Astrocyte of the cerebellum (primary cell): ENCODE measurements around the gene ZSWIM3.

Source experiments
- DNase-seq: peaks from one replicate; pipeline ENCODE4 v3.0.0-alpha.2; 2011; ENCODE audit warnings: low read depth
- H3K4me3 ChIP-seq: 2 replicates; pipeline ENCODE4 v1.5.1; 2011; ENCODE audit warnings: mild to moderate bottlenecking, low read depth, low read length, moderate library complexity
- CTCF ChIP-seq: IDR thresholded peaks from 2 replicates; pipeline ENCODE4 v1.5.1; 2012; ENCODE audit warnings: low read length, low read depth, moderate library complexity, mild to moderate bottlenecking; ENCODE audit errors: missing control alignments
- in situ Hi-C: cut with HindIII; loops from 2 replicates; pipeline ENCODE4 v1.10.0; 2017; ENCODE audit warnings: low sequenced_read_pairs

The ZSWIM3 gene

GRCh38 chr20:45909817-45910669 lies 52.6 kb downstream of the ZSWIM3 start:
- TF ChIP-seq CTCF, result no peak
- in situ Hi-C loops, result no loop called here
- peak overlapping the region; percentile 18 for H3K4me3 ChIP-seq
- DNase-seq, result no peak

- TF ChIP-seq CTCF, result no peak
- in situ Hi-C loops, result no loop called here
- DNase-seq, result peak; percentile 99
Observed at GRCh38 chr20:45910670-45911485, 53.5 kb downstream of the ZSWIM3 start.

GRCh38 chr20:45911486-45912343 lies 54.3 kb downstream of the ZSWIM3 start, which contains the start of gene PLTP:
TSS of gene PLTP (minus strand) at chr20:45912155. CDS start at chr20:45911452, 703 bp downstream.
- DNase-seq, result peak; percentile 44
- in situ Hi-C loops, result no loop called here
- TF ChIP-seq CTCF, result no peak
- peak within 1 kb of the TSS; percentile 49 for H3K4me3 ChIP-seq

More at GRCh38 chr20:45910670-45911485, 53.5 kb downstream of the ZSWIM3 start:
- H3K4me3 ChIP-seq, result peak overlapping the region; percentile 49

- no peak for DNase-seq
- peak overlapping the region; percentile 49 for H3K4me3 ChIP-seq
- in situ Hi-C loops, result no loop called here
- TF ChIP-seq CTCF, result no peak
Observed at GRCh38 chr20:45912344-45912682, 54.9 kb downstream of the ZSWIM3 start.

GRCh38 chr20:45913116-45913515 lies 55.7 kb downstream of the ZSWIM3 start:
- no peak for TF ChIP-seq CTCF
- no peak for DNase-seq
- in situ Hi-C loops, result no loop called here
- H3K4me3 ChIP-seq, result no peak overlapping the region

- in situ Hi-C loops, result no loop called here
- no peak for TF ChIP-seq CTCF
- no peak for DNase-seq
- no peak overlapping the region for H3K4me3 ChIP-seq
Observed at GRCh38 chr20:45917790-45918141, 60.4 kb downstream of the ZSWIM3 start.
